ENCODE measurements around the gene CUEDC2. TPM values are rescaled to one million over a fixed set of nuclear protein-coding genes. Genes with fewer than 3 reads are reported as not detected.

Gene CUEDC2
- total RNA-seq, 1 donor from 2014 or later, result 72.9 TPM

GRCh38 chr10:102416695-102417094 lies 15.7 kb downstream of the CUEDC2 start:
- no peak for DNase-seq (ENCODE audit: low spot score)
- Mint-ChIP-seq H3K27me3 (ENCODE audit: unreplicated experiment) (peaks cover 23% of the 10 kb centered on the region), H3K27ac (ENCODE audit: unreplicated experiment) (no peak overlapping the region), H3K4me3 (ENCODE audit: unreplicated experiment) (no peak overlapping the region), H3K36me3 (ENCODE audit: low read depth, unreplicated experiment) (peaks cover 3% of the 10 kb centered on the region), H3K9me3 (ENCODE audit: unreplicated experiment) (no peaks in the 10 kb centered on the region), H3K4me1 (ENCODE audit: unreplicated experiment) (peaks cover 9% of the 10 kb centered on the region)
- TF ChIP-seq, protein P1, sequence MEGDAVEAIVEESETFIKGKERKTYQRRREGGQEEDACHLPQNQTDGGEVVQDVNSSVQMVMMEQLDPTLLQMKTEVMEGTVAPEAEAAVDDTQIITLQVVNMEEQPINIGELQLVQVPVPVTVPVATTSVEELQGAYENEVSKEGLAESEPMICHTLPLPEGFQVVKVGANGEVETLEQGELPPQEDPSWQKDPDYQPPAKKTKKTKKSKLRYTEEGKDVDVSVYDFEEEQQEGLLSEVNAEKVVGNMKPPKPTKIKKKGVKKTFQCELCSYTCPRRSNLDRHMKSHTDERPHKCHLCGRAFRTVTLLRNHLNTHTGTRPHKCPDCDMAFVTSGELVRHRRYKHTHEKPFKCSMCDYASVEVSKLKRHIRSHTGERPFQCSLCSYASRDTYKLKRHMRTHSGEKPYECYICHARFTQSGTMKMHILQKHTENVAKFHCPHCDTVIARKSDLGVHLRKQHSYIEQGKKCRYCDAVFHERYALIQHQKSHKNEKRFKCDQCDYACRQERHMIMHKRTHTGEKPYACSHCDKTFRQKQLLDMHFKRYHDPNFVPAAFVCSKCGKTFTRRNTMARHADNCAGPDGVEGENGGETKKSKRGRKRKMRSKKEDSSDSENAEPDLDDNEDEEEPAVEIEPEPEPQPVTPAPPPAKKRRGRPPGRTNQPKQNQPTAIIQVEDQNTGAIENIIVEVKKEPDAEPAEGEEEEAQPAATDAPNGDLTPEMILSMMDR (IDR thresholded peaks at IDR 0.05; ENCODE audit: unreplicated experiment), result no peak

GRCh38 chr10:102416283-102416682 lies 16.1 kb downstream of the CUEDC2 start:
- DNase-seq (ENCODE audit: low spot score), result no peak
- Mint-ChIP-seq H3K27ac (ENCODE audit: unreplicated experiment) (no peak overlapping the region), H3K27me3 (ENCODE audit: unreplicated experiment) (peaks cover 23% of the 10 kb centered on the region), H3K4me3 (ENCODE audit: unreplicated experiment) (no peak overlapping the region), H3K4me1 (ENCODE audit: unreplicated experiment) (peaks cover 11% of the 10 kb centered on the region), H3K36me3 (ENCODE audit: low read depth, unreplicated experiment) (peaks cover 3% of the 10 kb centered on the region), H3K9me3 (ENCODE audit: unreplicated experiment) (no peaks in the 10 kb centered on the region)
- TF ChIP-seq, protein P1 (IDR thresholded peaks at IDR 0.05; ENCODE audit: unreplicated experiment), result no peak

DNA sequence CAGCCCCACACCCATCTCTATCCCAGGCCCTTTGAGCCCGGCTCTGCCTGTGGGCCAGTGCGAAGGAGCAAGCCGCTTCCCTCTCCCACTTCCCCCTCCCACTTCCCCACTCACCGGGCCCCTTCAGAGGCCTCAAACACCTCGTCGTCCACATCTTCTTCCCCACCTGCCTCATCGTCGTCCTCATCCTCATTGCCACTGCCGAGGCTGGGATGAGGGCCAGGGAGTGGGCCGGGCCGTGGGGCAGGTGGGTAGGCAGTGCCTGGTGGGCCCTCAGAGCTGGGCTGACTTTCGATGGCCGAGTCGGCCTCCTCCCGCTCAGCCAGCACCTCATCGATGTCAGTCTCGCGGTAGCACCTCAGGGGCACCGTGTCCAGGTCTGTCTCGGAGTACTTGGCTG lies 17.6 kb downstream of the CUEDC2 start:
- H3K4me3 Mint-ChIP-seq (ENCODE audit: unreplicated experiment), result no peak overlapping the region
- H3K36me3 Mint-ChIP-seq (ENCODE audit: low read depth, unreplicated experiment), result peaks cover 7% of the 10 kb centered on the region
- H3K27ac Mint-ChIP-seq (ENCODE audit: unreplicated experiment), result no peak overlapping the region
- H3K9me3 Mint-ChIP-seq (ENCODE audit: unreplicated experiment), result no peaks in the 10 kb centered on the region
- no peak for DNase-seq (ENCODE audit: low spot score)
- TF ChIP-seq, protein P1 (IDR thresholded peaks at IDR 0.05; ENCODE audit: unreplicated experiment), result no peak
- peaks cover 15% of the 10 kb centered on the region for H3K4me1 Mint-ChIP-seq (ENCODE audit: unreplicated experiment)
- peaks cover 30% of the 10 kb centered on the region for H3K27me3 Mint-ChIP-seq (ENCODE audit: unreplicated experiment)

DNA sequence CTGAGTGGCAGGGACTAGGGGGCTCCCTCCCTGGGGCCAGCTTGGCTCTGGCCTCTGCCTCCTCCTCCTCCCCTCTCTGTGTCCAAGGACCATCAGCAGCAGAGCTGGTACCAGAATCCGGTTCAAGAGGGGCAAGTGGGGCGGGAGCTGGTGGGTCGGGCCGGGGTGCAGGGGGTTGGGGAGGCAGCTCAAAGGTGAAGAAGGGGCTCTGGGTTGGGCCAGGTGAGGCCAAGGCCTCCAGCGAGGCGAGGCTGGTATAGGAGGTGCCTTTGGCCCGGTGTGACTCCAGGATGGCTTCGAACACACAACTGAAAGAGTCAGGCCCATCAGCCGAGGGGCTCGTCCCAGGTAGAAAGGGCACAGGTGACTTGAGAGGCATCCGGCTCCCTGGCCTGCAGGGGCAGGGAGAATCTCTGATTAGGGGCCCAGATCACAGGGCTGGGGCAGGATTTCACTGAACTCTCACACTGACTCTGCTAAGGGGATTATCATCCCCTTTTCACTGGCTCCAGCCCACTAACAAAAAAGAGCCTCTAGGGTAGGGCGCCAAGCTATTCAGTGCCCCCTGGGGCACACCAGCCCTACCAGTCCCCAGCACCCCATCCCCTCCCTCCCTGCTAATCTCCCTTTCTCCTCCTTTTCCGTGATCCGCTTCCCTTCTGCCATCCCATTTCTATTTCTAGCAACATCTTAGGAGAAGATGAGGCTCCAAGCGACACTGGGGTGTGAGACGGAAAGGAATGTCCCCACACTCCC lies 18.4 kb downstream of the CUEDC2 start:
- TF ChIP-seq, protein P1 (IDR thresholded peaks at IDR 0.05; ENCODE audit: unreplicated experiment), result no peak
- no peak for DNase-seq (ENCODE audit: low spot score)
- Mint-ChIP-seq H3K9me3 (ENCODE audit: unreplicated experiment) (no peaks in the 10 kb centered on the region), H3K27me3 (ENCODE audit: unreplicated experiment) (peaks cover 32% of the 10 kb centered on the region), H3K36me3 (ENCODE audit: low read depth, unreplicated experiment) (peaks cover 10% of the 10 kb centered on the region), H3K27ac (ENCODE audit: unreplicated experiment) (no peak overlapping the region), H3K4me1 (ENCODE audit: unreplicated experiment) (peaks cover 15% of the 10 kb centered on the region), H3K4me3 (ENCODE audit: unreplicated experiment) (no peak overlapping the region)

- Mint-ChIP-seq H3K4me1 (ENCODE audit: unreplicated experiment) (peaks cover 16% of the 10 kb centered on the region), H3K4me3 (ENCODE audit: unreplicated experiment) (no peak overlapping the region), H3K36me3 (ENCODE audit: low read depth, unreplicated experiment) (peaks cover 13% of the 10 kb centered on the region), H3K9me3 (ENCODE audit: unreplicated experiment) (no peaks in the 10 kb centered on the region), H3K27me3 (ENCODE audit: unreplicated experiment) (peaks cover 31% of the 10 kb centered on the region), H3K27ac (ENCODE audit: unreplicated experiment) (no peak overlapping the region)
- DNase-seq (ENCODE audit: low spot score), result no peak
- TF ChIP-seq, protein P1 (IDR thresholded peaks at IDR 0.05; ENCODE audit: unreplicated experiment), result no peak
These were observed 19.2 kb downstream of the CUEDC2 start for GRCh38 chr10:102413053-102413705.
